Activated CD4-positive, alpha-beta T cell treated with anti-CD3 and anti-CD28 coated beads for 36 hours (primary cell): ENCODE results near the gene NTPCR. TPM values are rescaled to one million over a fixed set of nuclear protein-coding genes. Genes with fewer than 3 reads are reported as not detected.
A peak's percentile ranks its signal among the peaks of the same experiment; 100 is the strongest.

Experiments
- ATAC-seq: fragments of 200-7000 bp; cut with Tn5 transposase; one replicate; pipeline ENCODE4 v1.10.0; 2021; ENCODE audit warnings: mild to moderate bottlenecking, moderate library complexity
- CTCF ChIA-PET: fragments of 350-600 bp; sonication (Branson Sonifier 250); formaldehyde crosslinking; loops from one replicate; lab custom pipeline; 2021; ENCODE audit warnings: antibody characterized with exemption; lab: Charles Lee
- POLR2A ChIA-PET: fragments of 350-600 bp; sonication (Branson Sonifier 250); formaldehyde crosslinking; loops from one replicate; lab custom pipeline; 2021; ENCODE audit warnings: antibody characterized with exemption, inconsistent platforms; lab: Charles Lee
- DNase-seq: peaks from one replicate; pipeline ENCODE4 v3.0.0-alpha.2; 2020
- H3K27ac Mint-ChIP-seq: one replicate; pipeline ENCODE4 v1.8.0; 2021; ENCODE audit warnings: mixed read lengths
- H3K27me3 Mint-ChIP-seq: one replicate; pipeline ENCODE4 v1.8.0; 2021; ENCODE audit warnings: mixed read lengths
- H3K36me3 Mint-ChIP-seq: one replicate; pipeline ENCODE4 v1.8.0; 2021; ENCODE audit warnings: low read depth, mixed read lengths
- H3K4me1 Mint-ChIP-seq: one replicate; pipeline ENCODE4 v1.8.0; 2021; ENCODE audit warnings: mixed read lengths
- H3K4me3 Mint-ChIP-seq: one replicate; pipeline ENCODE4 v1.8.0; 2021; ENCODE audit warnings: mild to moderate bottlenecking, moderate library complexity, mixed read lengths
- H3K9me3 Mint-ChIP-seq: one replicate; pipeline ENCODE4 v1.8.0; 2021; ENCODE audit warnings: low read depth, mixed read lengths
- intact Hi-C, 2 experiments: fragments of 100-400 bp; cut with DNase I in 1 of 2; cut with micrococcal nuclease in 1 of 2; formaldehyde crosslinking; loops; one replicate each; pipeline versions ENCODE4 v1.14.2 to v1.15.1; 2022 to 2024; cut with DNase I, micrococcal nuclease
- total RNA-seq, 2 experiments: library from RNA; stranded (reverse); gene quantifications; one replicate each; pipeline ENCODE4 v1.2.3, GENCODE V29; 2021

Gene NTPCR, protein sequence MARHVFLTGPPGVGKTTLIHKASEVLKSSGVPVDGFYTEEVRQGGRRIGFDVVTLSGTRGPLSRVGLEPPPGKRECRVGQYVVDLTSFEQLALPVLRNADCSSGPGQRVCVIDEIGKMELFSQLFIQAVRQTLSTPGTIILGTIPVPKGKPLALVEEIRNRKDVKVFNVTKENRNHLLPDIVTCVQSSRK
- total RNA-seq, result 10 to 100 TPM; 37.4 to 51.9 TPM

DNA sequence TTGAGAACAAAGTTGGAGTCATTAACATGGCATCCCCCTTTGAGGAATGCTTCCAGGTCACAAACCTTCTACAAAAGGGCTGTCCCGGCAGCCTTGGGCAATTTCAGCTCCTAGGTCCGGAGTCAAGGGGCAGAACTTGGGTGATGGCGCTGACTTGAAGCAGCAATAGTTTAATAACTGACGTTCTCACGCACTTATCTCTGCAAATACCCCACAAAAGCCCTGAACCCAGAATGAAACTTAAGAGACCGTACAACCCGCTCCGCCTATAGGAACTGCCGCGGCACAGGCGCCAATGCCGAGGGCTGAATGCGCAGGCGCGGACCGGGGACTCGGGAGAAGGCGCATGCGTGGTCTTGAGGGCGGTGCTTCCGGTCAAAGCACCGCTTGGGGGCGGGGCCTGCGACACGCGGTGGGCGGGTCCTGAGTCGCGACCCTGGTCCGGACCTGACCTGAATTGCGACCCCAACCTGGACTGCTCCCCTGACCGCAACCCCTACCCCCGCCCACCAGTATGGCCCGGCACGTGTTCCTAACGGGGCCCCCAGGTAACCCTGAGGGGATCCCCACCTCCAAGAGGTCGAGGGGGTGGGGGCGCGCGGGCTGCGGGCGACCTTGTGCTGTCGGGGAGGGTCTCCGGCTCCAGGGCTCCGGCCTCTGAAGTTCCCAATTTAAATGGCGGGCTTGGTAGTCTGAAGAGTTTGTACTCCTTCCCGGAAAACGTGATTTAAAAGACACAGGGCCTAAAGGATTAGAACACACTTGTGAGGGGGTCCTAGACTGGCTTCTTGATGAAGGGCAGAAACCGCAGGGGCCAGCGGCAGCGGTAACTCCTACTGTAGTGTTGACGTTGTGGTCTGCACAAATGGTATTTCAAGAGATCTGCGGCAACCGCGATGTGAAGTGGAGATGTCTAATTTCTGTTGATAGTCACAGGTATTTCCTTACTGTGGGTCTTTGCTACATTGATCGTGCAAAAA, at the start of gene NTPCR:
Gene NTPCR, plus strand, starts transcription at position 415 of the 980 bp plus-strand sequence. Its CDS starts 100 bp downstream, at position 515.
- POLR2A ChIA-PET, result no interaction called here
- Mint-ChIP-seq H3K4me1 (peaks cover 35% of the 10 kb centered on the region), H3K27ac (peak within 1 kb of the TSS; percentile 95), H3K36me3 (peaks cover 4% of the 10 kb centered on the region), H3K4me3 (peak within 1 kb of the TSS; percentile 90), H3K9me3 (no peaks in the 10 kb centered on the region), H3K27me3 (no peaks in the 10 kb centered on the region)
- CTCF ChIA-PET, result interaction anchor here (1.4 to 1.7 kb wide), 2 partner anchors 16 to 25 kb away, joined by 3 to 4 read pairs; no protein-coding TSS in a partner anchor
- DNase-seq, result peak; percentile 98
- ATAC-seq, result peak; percentile 91
- intact Hi-C loops, result loop anchor here (1.0 to 10.0 kb wide), 6 partner anchors 28 to 1424 kb away; partner anchors contain the start of genes SIPA1L2 (in 2 of the 2), COA6 (in 1 of the 2), MAP10 (in 1 of the 2) and MAP3K21 (in 1 of the 2)

DNA sequence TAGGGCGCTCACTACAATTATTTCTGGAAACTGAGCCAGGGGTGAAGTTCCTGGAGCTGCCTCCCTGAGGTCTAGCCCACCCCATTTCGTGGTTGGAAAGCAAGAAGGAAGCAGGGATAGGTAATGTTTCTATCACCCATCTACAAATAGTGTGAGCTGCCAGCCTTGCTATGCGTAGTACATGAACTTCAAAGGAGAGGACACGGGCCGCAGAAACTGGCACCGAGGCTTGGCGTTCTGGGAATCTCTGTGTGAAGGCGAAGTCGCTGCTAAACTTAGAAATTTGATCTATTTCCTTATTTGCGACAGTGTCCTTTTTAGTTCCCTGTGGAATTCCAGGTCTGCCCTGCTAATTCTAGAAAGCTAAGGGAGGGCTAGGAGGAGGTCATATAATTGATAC, 49.6 kb upstream of the NTPCR start:
- H3K4me3 Mint-ChIP-seq, result no peak overlapping the region

DNA sequence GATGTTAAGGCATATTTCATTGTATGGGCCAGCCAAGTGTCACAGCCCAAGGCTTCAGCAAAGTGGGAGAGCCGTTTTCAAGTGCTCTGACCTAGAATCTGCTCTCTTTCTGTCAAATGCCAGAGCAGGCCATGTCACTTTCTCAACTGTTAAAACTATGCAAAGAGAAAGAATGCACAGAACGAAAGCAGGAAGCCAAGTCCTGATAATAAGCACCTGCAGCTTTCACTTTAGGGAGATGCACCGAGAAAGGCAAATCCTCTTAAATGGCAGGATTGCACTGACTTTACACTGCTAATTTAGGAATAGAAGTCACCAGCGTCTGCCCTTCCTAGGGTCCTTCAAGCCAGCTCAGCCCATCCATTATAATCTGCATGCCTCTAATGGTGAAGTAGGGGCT, 49.2 kb upstream of the NTPCR start:
- intact Hi-C loops, result no loop called here
- ATAC-seq (no peak), DNase-seq (no peak)
- H3K27me3 Mint-ChIP-seq, result peaks cover 2% of the 10 kb centered on the region
- peaks cover 29% of the 10 kb centered on the region for H3K4me1 Mint-ChIP-seq
- CTCF ChIA-PET, result no interaction called here
- H3K4me3 Mint-ChIP-seq, result no peak overlapping the region
- no peaks in the 10 kb centered on the region for H3K9me3 Mint-ChIP-seq
- H3K27ac Mint-ChIP-seq, result no peak overlapping the region
- POLR2A ChIA-PET, result no interaction called here
- no peaks in the 10 kb centered on the region for H3K36me3 Mint-ChIP-seq

More for the DNA sequence above, 49.6 kb upstream of the NTPCR start:
- intact Hi-C loops, result no loop called here
- Mint-ChIP-seq H3K9me3 (no peaks in the 10 kb centered on the region), H3K27me3 (peaks cover 2% of the 10 kb centered on the region), H3K27ac (no peak overlapping the region), H3K36me3 (no peaks in the 10 kb centered on the region), H3K4me1 (peaks cover 29% of the 10 kb centered on the region)
- ChIA-PET POLR2A (no interaction called here), CTCF (no interaction called here)
- ATAC-seq (no peak), DNase-seq (no peak)

DNA sequence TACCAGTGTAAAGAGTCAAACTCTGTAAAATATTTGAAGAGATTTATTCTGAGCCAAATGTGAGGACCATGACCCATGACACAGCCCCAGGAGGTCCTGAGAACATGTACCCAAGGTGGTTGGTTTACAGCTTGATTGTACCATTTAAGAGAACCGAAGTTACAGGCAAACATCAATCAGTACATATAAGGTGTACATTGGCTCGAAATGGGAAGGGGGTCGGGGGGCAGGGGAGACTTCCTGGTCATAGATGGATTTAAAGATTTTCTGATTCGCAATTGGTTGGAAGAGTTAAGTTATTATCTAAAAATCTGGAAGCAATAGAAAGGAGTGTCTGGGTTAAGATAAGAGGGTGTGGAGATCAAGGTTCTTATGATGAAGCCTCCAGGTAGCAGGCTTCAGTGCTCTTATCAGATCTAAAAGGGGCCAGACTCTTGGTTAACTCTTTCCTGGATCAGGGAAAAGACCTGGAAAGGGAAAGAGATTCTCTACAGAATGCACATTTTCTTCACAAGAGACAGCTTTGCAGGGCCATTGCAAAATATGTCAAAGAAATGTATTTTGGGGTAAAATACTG, 47.5 kb upstream of the NTPCR start:
- POLR2A ChIA-PET, result no interaction called here
- no peaks in the 10 kb centered on the region for H3K36me3 Mint-ChIP-seq
- H3K9me3 Mint-ChIP-seq, result no peaks in the 10 kb centered on the region
- H3K4me1 Mint-ChIP-seq, result peaks cover 29% of the 10 kb centered on the region
- no peak overlapping the region for H3K4me3 Mint-ChIP-seq
- CTCF ChIA-PET, result no interaction called here
- DNase-seq (no peak), ATAC-seq (no peak)
- H3K27ac Mint-ChIP-seq, result no peak overlapping the region
- intact Hi-C loops, result no loop called here
- H3K27me3 Mint-ChIP-seq, result peaks cover 2% of the 10 kb centered on the region

DNA sequence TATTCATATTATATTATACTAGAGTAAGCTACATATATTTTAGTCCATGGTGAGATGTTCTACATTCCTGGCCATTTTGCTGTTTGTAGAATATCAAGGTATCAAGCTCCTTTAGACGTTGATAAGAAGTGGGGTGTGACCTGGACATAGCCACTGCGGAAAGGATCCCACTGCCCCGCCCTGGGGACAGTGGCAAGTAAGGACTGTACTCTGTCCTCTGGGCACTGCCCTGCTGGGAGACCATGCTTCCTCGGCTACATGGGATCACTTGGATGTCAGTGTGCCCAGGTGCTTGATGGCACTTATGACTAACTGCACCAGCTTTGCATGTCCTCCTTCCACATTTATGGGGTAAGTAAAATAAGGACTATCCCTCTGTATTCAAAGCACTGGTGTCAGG, 46.3 kb upstream of the NTPCR start:
- CTCF ChIA-PET, result no interaction called here
- no peak for DNase-seq
- Mint-ChIP-seq H3K4me3 (no peak overlapping the region), H3K27ac (no peak overlapping the region), H3K9me3 (no peaks in the 10 kb centered on the region), H3K36me3 (no peaks in the 10 kb centered on the region), H3K27me3 (no peaks in the 10 kb centered on the region), H3K4me1 (peaks cover 33% of the 10 kb centered on the region)
- ATAC-seq, result no peak
- intact Hi-C loops, result no loop called here
- POLR2A ChIA-PET, result interaction anchor here (0.6 kb wide), 1 partner anchor 160 kb away, joined by 3 read pairs; no protein-coding TSS in a partner anchor

DNA sequence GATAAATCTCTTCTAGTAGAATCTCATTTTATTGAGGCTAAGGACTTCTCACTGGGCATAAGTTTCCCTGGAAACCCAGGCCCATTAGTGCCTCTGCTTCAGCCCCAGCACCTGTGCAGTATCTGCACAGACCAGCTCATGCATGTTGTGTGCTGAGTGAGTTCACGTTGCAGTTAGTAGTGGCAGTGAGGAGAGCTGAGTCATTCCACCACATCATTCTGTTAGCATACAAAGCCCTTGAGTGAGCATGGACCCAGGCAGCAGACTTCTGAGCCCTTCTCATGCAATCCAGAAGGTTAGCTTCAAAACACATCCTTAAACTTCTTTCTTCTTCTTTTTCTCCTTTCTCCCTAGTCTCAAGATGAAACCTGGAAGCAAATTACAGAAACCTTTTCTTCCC, 45.8 kb upstream of the NTPCR start:
- Mint-ChIP-seq H3K4me3 (no peak overlapping the region), H3K4me1 (peaks cover 37% of the 10 kb centered on the region), H3K36me3 (no peaks in the 10 kb centered on the region), H3K9me3 (no peaks in the 10 kb centered on the region), H3K27me3 (no peaks in the 10 kb centered on the region), H3K27ac (no peak overlapping the region)
- CTCF ChIA-PET, result no interaction called here
- DNase-seq (peak; percentile 33), ATAC-seq (peak; percentile 94)
- intact Hi-C loops, result no loop called here
- POLR2A ChIA-PET, result no interaction called here

DNA sequence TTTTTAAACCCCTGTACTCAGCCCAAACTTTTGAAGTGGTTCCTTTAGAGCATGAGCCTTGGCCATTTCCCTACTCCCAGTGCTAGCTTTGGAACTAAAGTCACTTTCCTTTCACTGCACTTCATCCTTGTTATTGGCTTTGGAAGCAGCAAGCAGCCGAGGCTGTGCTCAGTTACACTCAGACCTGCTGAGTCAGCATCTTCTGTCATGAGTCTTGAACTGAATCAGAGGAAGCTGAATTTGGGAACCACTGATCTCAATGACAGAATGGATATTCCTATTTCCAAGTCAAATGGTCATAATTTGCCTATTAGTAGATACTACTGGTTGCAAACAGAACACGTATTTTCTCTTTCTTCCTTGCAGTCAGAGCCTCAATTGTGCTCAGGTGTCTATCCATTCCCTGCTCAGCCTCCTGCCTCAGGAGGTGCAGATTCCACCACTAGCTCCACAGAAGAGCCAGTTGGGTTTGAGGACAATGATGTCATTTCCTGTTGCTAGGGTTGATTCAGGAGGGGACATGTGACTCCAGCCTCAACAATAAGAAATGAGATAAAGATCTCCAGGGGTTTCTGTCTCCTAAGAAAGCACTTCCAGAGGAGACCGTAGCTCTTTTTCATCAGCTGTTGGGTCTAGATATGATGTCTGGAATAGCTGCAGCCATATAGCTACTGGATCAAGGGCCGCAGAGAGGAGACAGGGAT, 44.9 kb upstream of the NTPCR start:
- DNase-seq (peak; percentile 20), ATAC-seq (peak; percentile 50)
- ChIA-PET POLR2A (no interaction called here), CTCF (no interaction called here)
- Mint-ChIP-seq H3K9me3 (no peaks in the 10 kb centered on the region), H3K4me1 (peaks cover 46% of the 10 kb centered on the region), H3K27ac (no peak overlapping the region), H3K36me3 (no peaks in the 10 kb centered on the region), H3K4me3 (no peak overlapping the region), H3K27me3 (no peaks in the 10 kb centered on the region)
- intact Hi-C loops, result no loop called here

DNA sequence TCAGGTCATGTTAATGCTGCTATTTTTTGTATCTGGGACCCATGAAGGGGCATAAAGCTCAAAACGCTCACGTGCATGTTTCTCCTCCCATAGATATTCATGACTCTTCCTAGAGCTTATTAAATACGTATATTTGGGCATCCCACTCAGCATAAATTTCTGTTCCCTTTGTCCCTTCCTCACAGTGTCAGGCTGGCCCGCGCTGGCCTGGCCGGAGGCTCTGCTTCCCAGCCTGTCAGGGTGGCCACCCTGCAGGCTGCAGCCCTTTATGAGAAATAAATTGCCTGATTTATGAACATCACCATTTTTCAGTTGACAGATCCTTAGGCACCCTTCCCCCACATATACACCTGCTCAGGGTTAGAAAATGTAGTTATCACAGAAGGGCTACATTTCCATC, 44.0 kb upstream of the NTPCR start:
- Mint-ChIP-seq H3K27ac (no peak overlapping the region), H3K27me3 (no peaks in the 10 kb centered on the region), H3K4me3 (no peak overlapping the region), H3K9me3 (no peaks in the 10 kb centered on the region), H3K36me3 (no peaks in the 10 kb centered on the region), H3K4me1 (peaks cover 48% of the 10 kb centered on the region)
- DNase-seq, result no peak
- intact Hi-C loops, result no loop called here
- POLR2A ChIA-PET, result no interaction called here
- CTCF ChIA-PET, result no interaction called here
- ATAC-seq, result no peak

DNA sequence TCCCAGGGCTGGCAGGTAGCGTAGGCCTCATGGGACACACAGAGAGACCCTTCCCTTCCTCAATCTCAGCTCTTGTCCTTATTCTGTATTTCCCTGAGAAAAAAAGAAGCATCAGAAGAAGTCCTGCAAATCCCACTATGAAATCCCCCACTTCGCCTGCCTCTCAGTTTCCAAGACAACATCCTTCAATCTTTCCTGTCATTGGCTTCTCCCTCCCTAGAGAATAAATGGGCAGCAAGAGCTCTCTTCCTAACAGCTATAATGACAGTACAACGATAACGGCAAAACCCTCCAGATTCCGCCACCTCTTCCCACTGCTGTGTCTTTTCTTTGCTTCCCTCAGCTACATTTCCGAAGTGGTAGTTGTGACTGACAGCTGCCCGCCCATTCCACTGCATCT, 41.6 kb upstream of the NTPCR start:
- Mint-ChIP-seq H3K27ac (no peak overlapping the region), H3K27me3 (no peaks in the 10 kb centered on the region)

DNA sequence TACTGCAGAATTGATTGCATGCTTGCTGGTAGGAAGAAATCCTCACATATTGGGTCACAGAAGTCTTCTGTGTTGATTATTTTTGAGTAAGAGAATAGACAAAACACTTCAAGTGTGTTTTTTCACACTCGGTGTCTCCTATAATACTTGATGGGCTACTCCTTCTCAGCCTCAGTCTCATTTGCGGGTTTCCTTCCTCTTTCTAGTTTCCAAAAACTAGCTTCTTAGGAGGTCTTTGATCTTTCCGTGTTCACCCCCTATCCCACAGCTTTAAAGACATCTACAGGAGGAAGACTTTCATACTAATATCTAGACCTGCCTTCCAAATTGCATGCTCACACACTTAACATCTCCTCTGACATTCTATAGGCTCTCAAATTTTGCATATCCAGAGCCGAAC, 40.7 kb upstream of the NTPCR start:
- CTCF ChIA-PET, result no interaction called here

More for the DNA sequence above, 41.6 kb upstream of the NTPCR start:
- no peak overlapping the region for H3K4me3 Mint-ChIP-seq
- no peaks in the 10 kb centered on the region for H3K36me3 Mint-ChIP-seq
- DNase-seq (no peak), ATAC-seq (no peak)
- H3K9me3 Mint-ChIP-seq, result no peaks in the 10 kb centered on the region
- intact Hi-C loops, result no loop called here
- H3K4me1 Mint-ChIP-seq, result peaks cover 43% of the 10 kb centered on the region
- POLR2A ChIA-PET, result no interaction called here
- CTCF ChIA-PET, result no interaction called here

DNA sequence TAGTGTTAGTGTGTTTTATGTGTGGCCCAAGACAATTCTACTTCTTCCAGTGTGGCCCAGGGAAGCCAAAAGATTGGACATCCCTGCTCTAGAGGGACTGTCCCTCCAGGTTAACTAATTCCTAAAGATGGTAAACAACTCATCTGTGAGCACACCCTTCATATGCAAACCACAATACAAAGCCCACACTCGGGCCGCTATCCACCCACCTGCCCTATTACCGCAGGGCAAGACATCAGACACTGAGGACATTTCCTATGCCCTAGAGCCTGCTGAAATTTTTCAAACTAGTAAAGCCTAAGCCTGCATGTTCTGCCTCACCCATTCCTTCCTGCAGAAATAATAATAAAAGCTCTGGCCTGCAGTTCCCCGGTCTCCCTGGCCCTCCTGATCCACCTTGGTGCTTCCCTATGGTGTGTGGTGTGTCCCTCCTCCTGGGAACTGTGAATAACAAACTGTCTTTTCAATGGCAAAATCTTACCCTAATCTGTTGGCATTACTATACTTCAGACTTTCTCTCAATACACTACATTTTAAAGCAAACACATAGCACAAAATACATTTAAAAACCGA, 39.3 kb upstream of the NTPCR start:
- no peak overlapping the region for H3K4me3 Mint-ChIP-seq
- DNase-seq (peak; percentile 18), ATAC-seq (peak; percentile 39)
- H3K27ac Mint-ChIP-seq, result no peak overlapping the region
- H3K9me3 Mint-ChIP-seq, result no peaks in the 10 kb centered on the region
- POLR2A ChIA-PET, result no interaction called here
- intact Hi-C loops, result no loop called here
- CTCF ChIA-PET, result no interaction called here
- H3K4me1 Mint-ChIP-seq, result peaks cover 35% of the 10 kb centered on the region
- H3K27me3 Mint-ChIP-seq, result peaks cover 4% of the 10 kb centered on the region
- H3K36me3 Mint-ChIP-seq, result no peaks in the 10 kb centered on the region

More for the DNA sequence above, 40.7 kb upstream of the NTPCR start:
- no peaks in the 10 kb centered on the region for H3K9me3 Mint-ChIP-seq
- no peak for ATAC-seq
- intact Hi-C loops, result no loop called here
- H3K27ac Mint-ChIP-seq, result no peak overlapping the region
- DNase-seq, result no peak
- no peak overlapping the region for H3K4me3 Mint-ChIP-seq
- peaks cover 2% of the 10 kb centered on the region for H3K27me3 Mint-ChIP-seq
- H3K4me1 Mint-ChIP-seq, result peaks cover 39% of the 10 kb centered on the region
- no peaks in the 10 kb centered on the region for H3K36me3 Mint-ChIP-seq
- POLR2A ChIA-PET, result no interaction called here
